NCI-H524 (cell line): ENCODE data around the gene SYNE1.

Source experiments
- DNase-seq, 2 experiments: peaks; one replicate each; lab custom pipeline; 2025; lab: John Stamatoyannopoulos, UW

SYNE1 gene

GRCh38 chr6:152273638-152274037 is 363.5 kb downstream of the SYNE1 start:
- DNase-seq, result peak; percentile 91 to 98

GRCh38 chr6:152273002-152273401 is 364.2 kb downstream of the SYNE1 start:
- no peak for DNase-seq

- DNase-seq, result no peak
Measured at GRCh38 chr6:152272486-152272885, 364.7 kb downstream of the SYNE1 start.

GRCh38 chr6:152271776-152272464 is 365.2 kb downstream of the SYNE1 start:
- peak; percentile 27 to 70 for DNase-seq

- DNase-seq, result peak in 1 of 2 experiments; percentile 8
Measured at GRCh38 chr6:152270301-152270925, 366.7 kb downstream of the SYNE1 start.

- DNase-seq, result no peak
Measured at GRCh38 chr6:152268846-152269442, 368.2 kb downstream of the SYNE1 start.

- DNase-seq, result peak; percentile 9 to 57
Measured at GRCh38 chr6:152267967-152268845, 369.0 kb downstream of the SYNE1 start.

GRCh38 chr6:152265651-152266050 is 371.5 kb downstream of the SYNE1 start:
- DNase-seq, result no peak

GRCh38 chr6:152263582-152263981 is 373.6 kb downstream of the SYNE1 start:
- no peak for DNase-seq

GRCh38 chr6:152261179-152261578 is 376.0 kb downstream of the SYNE1 start:
- no peak for DNase-seq

GRCh38 chr6:152259234-152259633 is 377.9 kb downstream of the SYNE1 start:
- no peak for DNase-seq

GRCh38 chr6:152257581-152257980 is 379.6 kb downstream of the SYNE1 start:
- DNase-seq, result no peak

- no peak for DNase-seq
Measured at GRCh38 chr6:152250127-152250526, 387.0 kb downstream of the SYNE1 start.

GRCh38 chr6:152248980-152249379 is 388.2 kb downstream of the SYNE1 start:
- no peak for DNase-seq

- DNase-seq, result no peak
Measured at GRCh38 chr6:152246554-152247337, 390.4 kb downstream of the SYNE1 start.

- peak in 1 of 2 experiments; percentile 36 for DNase-seq
Measured at GRCh38 chr6:152244998-152245630, 392.0 kb downstream of the SYNE1 start.

GRCh38 chr6:152241013-152241766 is 396.0 kb downstream of the SYNE1 start:
- no peak for DNase-seq

- no peak for DNase-seq
Measured at GRCh38 chr6:152240436-152240835, 396.7 kb downstream of the SYNE1 start.

- DNase-seq, result no peak
Measured at GRCh38 chr6:152236370-152237097, 400.6 kb downstream of the SYNE1 start.
